Urothelium cell line (cell line): ENCODE data around the gene DOCK6.

Experiments used
- DNase-seq: peaks from one replicate; pipeline ENCODE4 v3.0.0; 2011; ENCODE audit warnings: low spot score, mixed read lengths
- FAIRE-seq: peaks from 2 replicates; lab custom pipeline; 2011; peaks lifted over from hg19 to GRCh38; lab: Jason Lieb, UNC

DOCK6 gene

DNA sequence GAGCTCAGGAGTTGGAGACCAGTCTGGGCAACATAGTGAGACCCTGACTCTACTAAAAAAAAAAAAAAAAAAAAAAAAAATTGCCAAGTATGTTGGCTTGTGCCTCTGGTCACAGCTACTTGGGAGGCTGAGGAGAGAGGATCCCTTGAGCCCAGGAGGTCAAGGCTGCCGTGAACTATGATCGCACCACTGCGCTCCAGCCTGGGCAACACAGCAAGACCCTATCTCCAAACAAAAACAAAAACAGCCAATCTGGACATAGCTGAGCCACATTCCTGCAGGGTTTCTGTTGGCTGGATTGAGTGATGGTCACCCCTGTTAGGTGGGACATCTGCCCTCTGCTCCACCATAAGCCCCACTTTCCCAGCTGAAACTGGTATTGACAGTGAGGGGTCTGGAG, 36.5 kb downstream of the DOCK6 start:
- no peak for FAIRE-seq
- no peak for DNase-seq

DNA sequence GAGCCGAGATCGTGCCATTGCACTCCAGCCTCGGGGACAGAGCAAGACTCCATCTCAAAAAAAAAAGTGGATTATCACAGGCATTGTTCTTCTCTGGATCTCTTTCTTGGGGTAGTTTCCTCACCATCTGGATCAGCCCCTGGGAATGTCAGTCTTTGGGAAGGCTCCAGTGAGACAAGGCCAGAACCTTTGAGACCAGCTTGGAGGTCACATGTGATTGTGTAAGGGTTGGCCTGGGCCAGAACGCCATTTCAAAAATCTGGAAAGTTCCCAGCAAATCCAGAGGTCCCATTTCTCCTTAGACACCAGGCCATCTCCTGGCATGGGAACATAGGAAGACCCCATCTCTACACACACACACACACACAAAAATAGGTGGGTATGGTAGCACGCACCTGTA, 37.2 kb downstream of the DOCK6 start:
- FAIRE-seq, result no peak

DNA sequence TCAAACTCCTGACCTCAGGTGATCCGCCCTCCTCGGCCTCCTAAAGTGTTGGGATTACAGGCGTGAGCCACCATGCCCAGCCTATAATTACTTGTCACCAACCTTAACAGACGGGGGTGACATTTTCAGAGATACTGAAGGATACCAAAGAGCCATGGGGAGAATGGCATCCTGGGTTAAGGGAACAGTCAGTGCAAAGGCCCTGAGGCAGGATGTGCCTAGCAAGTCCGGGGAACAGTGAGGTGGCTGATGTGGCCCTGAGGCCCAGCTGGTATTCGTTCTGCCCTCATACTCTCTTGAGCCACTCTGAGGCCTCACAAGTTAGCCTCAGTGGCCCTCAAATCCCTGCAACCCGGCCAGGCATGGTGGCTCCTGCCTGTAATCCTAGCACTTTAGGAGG, 37.9 kb downstream of the DOCK6 start:
- DNase-seq (no peak), FAIRE-seq (no peak)

More for the DNA sequence above, 37.2 kb downstream of the DOCK6 start:
- DNase-seq, result no peak

DNA sequence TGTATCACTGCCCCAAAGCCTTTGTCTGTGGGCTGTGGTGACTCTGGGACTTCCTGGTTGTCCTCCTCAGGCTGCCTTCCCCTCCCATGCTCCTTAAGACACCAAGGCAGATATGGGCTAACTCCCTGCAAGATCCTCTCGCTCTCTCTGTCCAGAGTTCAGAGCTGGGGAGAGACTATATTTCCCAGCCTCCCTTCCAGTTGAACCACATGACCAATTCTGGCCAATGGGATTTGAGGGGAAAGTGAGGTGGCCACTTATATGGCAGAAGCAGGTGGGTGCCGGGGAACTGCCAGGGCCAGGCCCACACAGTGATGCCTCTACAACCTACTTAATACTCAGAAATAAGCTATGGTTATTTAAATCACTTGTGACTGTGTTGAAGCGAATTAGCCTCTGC, 39.1 kb downstream of the DOCK6 start:
- no peak for FAIRE-seq

DNA sequence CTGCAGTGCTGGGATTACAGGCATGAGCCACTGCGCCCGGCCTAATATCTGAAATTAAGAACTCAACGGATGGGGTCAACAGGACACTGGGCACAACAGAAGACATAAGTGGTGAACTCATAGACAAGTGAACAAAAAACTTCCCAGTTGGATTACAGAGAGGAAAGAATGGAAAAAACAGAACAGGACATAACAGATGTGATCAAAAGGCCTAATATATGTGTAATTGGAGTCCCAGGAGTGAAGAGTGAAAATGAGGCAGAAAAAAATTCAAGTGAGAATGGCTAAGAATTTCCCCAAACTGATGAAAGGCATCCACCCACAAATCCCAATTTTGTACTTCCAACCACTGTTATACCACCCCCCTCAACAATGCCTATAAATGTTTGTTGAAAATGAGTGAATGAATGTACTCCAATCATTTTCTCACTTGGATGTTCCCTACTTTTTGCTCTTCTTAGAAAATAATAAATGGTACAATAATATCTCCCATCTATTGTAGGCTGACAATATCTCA, 41.2 kb downstream of the DOCK6 start:
- FAIRE-seq, result no peak

More for the DNA sequence above, 39.1 kb downstream of the DOCK6 start:
- DNase-seq, result no peak

DNA sequence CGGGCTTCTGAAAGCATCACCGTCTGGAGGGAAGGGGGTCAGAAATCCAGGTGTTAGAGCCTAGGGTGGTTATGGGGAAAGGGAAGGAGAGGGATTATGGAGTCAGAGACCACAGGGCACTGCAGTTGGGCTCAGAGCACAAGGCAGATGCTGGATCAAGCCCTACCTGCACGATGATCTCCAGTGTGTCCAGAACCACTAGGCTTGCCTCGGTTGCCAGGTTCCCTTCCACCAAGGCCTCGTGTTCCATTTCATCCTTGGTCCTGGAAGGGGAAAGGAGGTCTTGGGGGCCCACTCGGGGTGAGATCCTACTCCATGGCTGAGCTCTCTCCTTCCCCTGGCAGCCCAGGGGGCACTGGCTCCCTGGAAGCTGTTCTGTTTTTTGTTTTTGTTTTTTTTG, 47.9 kb downstream of the DOCK6 start:
- DNase-seq (no peak), FAIRE-seq (no peak)

More for the DNA sequence above, 41.2 kb downstream of the DOCK6 start:
- no peak for DNase-seq

DNA sequence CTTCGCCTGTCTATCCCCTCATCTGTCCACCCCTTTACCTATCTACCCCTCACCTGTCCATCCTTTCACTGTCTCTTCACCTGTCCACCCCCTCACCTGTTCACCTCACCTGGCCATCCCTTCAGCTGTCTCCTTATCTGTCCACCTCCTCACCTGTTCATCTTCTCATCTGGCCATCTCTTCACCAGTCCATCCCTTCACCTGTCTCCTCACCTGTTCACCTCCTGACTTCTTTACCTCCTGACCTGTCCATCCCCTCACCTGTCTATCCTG, 51.7 kb downstream of the DOCK6 start:
- FAIRE-seq, result no peak

DNA sequence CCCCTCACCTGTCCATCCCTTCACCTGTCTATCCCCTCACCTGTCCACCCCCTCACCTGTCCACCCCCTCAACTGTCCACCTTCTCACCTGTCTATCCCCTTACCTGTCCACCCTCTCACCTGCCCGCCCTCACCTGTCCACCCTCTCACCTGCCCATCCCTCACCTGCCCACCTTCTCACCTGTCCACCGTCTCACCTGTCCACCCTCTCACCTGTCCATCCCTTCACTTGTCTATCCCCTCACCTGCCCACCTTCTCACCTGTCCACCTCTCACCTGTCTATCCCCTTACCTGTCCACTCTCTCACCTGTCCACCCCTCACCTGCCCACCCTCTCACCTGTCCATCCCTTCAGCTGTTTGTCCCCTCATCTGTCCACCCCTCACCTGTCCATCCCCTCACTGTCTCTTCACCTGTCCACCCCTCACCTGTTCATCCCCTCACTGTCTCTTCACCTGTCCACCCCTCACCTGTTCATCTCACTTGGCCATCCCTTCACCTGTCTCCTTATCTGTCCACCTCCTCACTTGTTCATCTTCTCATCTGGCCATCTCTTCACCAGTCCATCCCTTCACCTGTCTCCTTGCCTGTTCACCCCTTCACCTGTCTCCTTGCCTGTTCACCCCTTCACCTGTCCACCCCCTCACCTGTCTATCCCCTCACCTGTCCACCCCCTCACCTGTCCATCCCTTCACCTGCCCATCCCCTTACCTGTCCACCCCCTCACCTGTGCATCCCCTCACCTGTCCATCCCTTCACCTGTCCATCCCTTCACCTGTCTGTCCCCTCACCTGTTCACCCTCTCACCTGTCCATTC, 52.3 kb downstream of the DOCK6 start:
- FAIRE-seq, result peak; percentile 61
- no peak for DNase-seq

More for the DNA sequence above, 51.7 kb downstream of the DOCK6 start:
- no peak for DNase-seq

DNA sequence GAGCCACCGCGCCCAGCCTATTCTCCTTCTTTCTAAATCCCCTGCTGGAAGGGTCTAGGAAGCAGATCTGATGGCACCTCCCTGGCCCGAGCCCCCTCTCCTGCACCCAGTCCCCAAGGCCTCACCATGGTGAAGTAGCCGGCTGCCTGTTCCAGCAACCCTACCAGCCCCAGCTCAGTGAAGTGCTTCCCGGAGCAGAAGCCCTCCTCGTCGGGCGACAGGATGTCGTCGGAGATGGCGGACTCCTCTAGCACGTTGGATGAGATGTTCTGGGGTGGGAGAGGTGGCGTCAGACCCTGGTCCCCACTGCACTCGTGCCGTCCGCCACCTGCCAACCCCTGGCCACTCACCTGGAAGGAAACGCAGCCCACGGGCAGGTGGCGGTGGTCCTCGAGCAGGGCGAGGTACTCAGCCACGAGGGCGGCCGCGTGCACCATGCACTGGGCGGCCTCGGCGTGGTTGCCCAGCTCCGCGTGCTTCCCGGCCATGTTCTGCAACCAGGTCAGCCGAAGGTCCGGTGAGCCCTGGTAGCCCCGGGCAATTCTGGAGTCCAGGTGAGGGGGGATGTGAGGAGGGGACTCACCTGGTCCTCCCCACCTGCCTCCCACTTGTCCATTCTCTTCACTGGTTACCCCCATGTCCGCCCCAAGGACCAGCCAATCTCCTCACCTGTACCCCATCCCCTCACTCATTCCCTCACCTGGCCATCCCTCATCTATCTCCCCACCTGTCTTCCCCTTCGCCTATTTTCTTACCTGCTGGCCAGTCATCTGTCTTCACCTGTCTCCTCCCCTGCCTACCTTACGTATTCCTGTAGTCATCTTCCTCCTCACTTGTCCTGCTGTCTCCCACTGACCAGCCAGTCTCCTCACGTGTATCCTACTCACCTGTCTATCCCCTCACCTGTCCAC, 53.5 kb downstream of the DOCK6 start:
- no peak for FAIRE-seq

DNA sequence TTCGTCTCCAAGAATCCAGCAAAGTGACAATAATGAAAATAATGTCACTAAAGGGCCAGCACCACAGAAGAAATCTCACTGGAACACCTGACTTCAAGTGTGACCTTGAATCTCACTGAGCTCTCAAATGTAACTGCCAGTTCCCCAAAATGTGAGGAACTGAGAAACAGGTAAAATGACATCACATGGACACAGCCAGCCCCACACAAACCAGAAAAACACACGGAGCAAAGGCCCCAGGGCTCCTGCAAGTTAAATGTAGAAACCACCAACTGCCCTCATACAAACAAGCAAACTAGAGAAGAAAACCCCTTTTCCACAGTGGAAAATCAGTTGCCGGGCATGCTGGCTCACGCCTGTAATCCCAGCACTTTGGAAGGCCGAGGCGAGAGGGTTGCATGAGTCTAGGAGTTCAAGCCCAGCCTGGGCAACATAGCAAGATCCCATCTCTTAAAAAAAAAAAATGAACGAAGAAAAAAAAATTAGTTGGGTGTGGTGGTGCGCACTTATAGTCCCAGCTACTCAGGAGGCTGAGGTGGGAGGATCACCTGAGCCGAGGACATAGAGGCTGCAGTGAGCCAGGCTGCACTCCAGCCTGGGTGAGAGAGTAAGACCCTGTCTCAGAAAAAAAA, 56.3 kb downstream of the DOCK6 start:
- FAIRE-seq (no peak), DNase-seq (no peak)

More for the DNA sequence above, 53.5 kb downstream of the DOCK6 start:
- DNase-seq, result no peak

DNA sequence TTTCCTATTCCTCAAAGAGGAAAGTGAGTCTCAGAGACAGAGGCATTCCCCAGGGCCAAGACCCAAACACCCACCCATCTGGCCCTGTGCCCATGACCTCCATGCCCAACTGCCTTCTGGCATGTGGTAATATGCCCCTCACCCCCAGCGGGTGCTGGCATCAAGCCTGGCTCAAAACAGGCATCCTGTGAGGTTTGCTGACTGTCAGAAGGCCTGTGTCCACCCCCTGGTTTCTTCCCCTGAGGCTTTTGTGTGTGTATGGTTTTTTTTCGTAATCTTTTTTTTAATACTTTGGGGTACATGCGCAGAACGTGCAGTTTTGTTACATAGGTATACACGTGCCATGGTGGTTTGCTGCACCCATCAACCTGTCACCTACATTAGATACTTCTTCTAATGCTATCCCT, 57.4 kb downstream of the DOCK6 start:
- FAIRE-seq (no peak), DNase-seq (no peak)

DNA sequence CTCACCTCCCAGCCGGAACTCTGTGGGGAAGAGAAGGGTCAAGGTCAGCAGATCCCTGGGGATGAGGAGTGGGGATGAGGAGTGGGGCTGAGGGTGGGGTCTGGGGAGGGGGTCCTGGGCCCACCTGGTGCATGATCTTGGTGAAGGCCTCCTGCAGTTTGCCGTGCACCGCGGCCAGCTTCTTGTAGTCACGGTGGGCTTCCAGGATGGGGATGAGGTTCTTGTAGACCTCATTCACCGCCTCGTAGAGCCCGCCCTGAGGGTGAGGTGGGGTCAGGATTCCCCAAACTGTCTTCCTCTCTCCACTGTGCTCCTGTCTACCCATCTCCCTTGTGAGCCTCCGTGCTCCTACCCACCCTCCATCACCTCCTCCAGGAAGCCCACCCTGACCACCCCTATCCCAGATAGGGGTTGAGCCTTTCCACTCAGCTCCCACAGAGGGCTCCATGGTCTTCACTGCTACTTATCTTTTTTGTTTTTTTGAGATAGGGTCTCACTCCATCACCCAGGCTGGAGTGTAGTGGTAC, 58.2 kb downstream of the DOCK6 start:
- DNase-seq, result no peak
- FAIRE-seq, result no peak

DNA sequence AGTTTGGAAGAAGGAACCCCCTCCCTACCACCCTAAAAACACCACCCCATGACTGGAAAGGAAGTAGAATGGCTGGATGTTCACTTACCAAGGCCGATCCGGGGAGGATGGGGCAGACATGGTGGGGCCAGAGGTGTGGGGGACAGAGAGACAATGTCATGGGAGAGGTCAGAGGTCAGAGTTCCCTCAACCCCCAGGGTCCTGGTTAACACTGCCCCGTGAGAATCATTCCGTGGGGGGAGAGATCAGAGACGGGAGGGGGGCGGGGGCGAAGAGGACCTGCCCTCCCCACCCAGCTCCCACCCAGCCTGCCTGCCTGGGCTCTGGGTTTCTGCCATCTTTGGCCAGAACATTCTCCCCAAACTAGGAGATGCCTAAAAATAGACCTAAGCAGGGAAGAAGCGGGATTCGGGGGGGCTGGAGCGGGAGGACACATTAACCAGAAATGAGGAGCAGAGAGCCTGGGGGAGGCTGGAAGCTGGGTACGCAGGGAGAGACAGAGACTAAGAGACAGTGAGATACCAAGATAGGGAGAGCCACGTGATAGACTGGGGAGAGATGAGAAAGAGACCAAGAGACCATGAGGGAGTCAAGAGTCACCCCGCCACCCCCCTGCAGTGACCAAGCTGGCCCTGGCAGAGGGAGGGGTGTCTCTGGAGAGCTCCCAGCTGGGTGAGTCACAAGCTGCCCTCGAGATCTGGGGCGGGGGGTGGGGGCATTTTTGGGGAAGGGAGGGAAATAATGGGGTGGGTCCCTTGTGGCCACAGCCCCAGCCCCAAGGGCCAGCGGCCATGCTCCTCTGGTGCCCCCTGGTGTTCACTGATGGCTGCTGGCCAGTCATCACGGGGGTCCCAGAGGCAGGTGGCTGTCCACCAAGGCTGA, 58.9 kb downstream of the DOCK6 start:
- DNase-seq (peak; percentile 60), FAIRE-seq (no peak)

DNA sequence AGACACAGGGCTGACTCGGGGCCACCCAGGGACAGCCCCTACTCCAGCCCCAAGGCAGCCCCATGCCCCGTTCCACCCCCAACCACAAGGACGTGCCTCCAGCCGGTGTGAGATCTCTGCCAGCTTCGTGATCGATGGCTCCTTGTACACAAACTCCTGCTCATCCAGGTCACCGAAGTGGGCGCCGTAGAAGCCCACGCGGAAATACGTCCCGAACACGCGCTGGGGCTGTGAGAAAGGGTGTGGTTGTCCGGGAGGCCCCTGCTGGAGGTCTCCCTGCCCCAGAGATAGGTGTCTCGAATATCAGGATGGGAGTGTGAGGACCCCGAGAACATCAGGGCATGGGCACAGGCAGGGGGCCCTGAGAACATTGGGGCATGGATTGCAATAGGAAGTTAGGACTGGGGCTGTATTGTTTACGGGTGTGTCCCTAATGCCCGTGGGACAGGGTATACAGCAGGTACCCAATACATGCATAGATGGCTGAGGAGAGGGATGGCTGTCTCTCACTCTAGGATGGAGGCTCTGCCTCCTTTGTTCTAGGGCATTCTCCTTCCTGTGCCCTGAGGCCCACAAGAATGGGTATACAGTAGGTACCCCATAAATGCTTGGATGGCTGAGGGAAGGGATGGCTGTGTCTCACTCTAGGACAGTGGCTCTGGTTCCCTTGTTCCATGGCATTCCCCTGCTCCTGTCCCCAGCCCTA, 59.7 kb downstream of the DOCK6 start:
- DNase-seq (no peak), FAIRE-seq (no peak)

DNA sequence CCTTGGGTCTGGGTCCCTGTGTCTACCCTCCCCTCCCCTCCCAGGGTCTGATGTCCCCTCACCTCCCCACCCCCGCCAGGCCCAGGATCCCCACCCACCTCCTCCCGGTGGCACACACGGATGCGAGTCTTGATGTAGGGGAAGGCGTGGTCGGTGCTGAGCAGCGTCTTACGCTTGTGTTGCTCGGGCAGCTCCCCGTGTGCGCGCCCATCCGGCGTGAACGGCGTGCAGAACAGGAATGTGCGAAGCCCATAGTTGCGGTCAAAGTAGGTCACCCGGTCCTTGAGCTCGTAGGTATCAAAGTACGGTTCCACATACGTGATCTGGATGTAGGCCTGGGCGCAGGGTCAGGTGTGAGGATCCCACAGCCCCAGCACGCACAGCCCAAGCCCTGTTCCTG, 60.5 kb downstream of the DOCK6 start:
- FAIRE-seq, result no peak
- DNase-seq, result no peak

DNA sequence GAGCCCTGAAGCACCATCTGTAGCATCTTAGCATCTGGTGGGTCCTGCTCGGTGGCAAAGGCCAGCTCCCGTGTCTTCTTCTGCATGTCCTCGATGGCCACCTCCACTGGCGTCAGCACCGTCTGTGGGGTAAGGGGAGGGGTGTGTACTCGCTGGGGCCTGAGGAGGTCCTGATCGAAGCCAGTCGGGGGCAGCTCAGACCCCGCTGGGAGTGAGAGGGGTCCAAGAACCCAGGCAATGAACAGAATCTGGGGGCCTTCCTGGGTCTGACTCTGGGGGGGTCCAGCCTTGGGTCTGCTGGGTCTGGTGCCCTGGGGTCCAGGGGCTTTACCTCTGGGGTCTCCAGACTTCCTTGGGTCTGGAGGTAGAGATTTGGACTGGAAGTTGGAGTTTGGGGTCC, 61.4 kb downstream of the DOCK6 start:
- FAIRE-seq (no peak), DNase-seq (no peak)

DNA sequence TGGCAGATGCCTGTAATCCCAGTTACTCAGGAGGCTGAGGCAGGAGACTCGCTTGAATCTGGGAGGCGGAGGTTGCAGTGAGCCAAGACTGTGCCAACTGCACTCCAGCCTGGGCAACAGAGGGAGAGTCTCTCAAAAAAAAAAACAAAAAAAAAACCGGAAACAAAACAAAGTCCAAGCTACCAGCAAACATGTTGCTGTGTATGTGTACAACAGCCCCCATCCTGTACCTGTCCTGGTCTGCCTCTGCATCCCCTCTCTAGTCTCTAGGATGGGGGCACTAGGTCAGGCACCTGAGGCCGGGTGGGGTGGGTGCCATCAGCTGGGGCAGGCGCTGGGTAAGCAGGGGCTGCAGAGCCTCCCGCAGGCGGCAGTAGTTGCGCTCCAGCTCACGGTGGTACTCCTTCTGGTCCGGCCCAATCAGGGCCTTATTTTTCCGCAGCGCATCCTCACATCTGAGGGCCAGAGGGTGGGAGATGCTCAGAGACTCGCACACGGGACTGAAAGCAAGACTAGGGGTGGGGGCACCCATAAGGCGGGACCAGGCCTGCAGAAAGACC, 62.2 kb downstream of the DOCK6 start:
- FAIRE-seq (no peak), DNase-seq (no peak)

DNA sequence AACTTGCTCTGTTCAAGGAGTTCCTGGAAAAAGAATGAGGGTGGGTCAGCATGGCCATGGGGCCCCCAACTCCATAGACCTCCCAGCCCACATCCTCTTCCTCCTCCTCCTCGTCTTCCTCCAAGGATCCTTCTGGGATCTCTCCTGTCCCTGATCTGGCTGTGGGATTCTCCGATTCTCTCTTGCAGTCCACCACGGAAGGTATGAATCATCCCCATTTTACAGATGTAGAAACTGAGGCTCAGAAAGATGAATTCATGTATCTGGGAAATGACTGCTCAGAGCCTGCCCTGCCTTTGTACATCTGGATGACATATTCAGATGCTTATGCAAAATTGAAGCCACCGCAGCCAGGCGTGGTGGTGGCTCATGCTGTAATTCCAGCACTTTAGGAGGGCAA, 62.8 kb downstream of the DOCK6 start:
- FAIRE-seq (no peak), DNase-seq (no peak)

DNA sequence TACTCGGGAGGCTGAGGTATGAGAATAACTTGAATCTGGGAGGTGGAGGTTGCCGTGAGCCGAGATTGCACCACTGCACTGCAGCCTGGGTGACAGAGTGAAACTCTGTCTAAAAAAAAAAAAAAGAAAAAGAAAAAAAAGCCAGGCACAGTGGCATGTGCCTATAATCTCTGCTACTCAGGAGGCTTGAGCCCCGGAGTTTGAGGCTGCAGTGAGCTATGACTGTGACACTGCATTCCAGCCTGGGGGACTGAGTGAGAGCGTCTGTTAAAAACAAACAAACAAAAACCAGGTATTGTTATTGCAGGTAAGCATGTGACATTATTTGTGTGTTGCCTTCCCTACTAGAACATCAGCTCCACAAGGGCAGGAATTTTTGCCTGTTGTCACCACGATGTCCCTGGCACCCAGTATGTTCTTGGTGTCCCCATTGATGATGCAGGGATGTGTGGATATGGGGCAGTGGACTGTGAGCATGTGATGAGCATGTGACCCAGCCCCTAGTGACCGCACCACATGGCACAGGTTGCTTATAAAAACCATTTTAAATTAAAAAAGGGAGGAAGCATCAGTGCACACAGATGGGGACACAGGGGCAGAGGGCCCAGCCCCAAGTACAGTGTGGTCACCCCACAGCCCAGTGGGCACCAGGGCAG, 63.4 kb downstream of the DOCK6 start:
- FAIRE-seq (no peak), DNase-seq (no peak)
